ENCODE results near the gene APOBEC3A. TPM values are rescaled to one million over a fixed set of nuclear protein-coding genes. Genes with fewer than 3 reads are reported as not detected.

Gene APOBEC3A
- total RNA-seq (ENCODE audit: unreplicated experiment): not detected
- long read RNA-seq: 0 reads

DNA sequence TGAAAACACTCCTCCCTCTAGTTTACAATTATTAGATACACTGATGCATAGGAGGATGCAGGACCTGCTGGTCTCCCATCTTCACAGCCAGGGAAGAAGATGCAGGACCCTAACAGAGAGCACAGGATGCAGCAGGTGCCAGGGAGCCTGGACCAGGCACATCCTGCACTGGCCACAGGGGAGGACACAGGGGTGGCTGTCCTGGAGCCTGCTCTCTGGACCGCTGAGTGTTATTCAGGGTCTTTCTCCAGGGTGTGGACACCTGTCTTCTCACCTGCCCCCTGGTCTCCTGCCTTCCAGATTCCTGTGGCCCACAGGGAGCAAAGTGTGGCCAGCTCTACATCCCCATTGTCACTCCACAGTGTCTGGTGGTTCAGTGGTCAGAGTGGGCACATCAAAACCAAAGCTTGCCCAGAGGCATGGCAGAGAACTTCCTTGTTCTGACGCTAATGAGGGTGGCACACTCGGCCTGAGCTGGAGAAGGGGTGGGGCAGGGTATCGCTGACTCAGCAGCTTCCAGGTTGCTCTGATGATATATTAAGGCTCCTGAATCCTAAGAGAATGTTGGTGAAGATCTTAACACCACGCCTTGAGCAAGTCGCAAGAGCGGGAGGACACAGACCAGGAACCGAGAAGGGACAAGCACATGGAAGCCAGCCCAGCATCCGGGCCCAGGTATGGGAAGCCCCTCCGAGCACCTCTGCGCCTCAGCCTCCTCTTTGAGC is at the start of gene APOBEC3A:
Gene APOBEC3A, plus strand, starts transcription at position 564 of the 725 bp plus-strand sequence. Its CDS starts 83 bp downstream, at position 647.
- Mint-ChIP-seq H3K4me3 (ENCODE audit: unreplicated experiment) (no peak within 1 kb of the TSS), H3K4me1 (ENCODE audit: unreplicated experiment) (peaks cover 3% of the 10 kb centered on the region), H3K27me3 (ENCODE audit: unreplicated experiment) (peaks cover 3% of the 10 kb centered on the region), H3K27ac (ENCODE audit: unreplicated experiment) (no peak within 1 kb of the TSS), H3K36me3 (ENCODE audit: low read depth, unreplicated experiment) (peaks cover 4% of the 10 kb centered on the region), H3K9me3 (ENCODE audit: unreplicated experiment) (no peaks in the 10 kb centered on the region)
- TF ChIP-seq, protein P1, sequence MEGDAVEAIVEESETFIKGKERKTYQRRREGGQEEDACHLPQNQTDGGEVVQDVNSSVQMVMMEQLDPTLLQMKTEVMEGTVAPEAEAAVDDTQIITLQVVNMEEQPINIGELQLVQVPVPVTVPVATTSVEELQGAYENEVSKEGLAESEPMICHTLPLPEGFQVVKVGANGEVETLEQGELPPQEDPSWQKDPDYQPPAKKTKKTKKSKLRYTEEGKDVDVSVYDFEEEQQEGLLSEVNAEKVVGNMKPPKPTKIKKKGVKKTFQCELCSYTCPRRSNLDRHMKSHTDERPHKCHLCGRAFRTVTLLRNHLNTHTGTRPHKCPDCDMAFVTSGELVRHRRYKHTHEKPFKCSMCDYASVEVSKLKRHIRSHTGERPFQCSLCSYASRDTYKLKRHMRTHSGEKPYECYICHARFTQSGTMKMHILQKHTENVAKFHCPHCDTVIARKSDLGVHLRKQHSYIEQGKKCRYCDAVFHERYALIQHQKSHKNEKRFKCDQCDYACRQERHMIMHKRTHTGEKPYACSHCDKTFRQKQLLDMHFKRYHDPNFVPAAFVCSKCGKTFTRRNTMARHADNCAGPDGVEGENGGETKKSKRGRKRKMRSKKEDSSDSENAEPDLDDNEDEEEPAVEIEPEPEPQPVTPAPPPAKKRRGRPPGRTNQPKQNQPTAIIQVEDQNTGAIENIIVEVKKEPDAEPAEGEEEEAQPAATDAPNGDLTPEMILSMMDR (IDR thresholded peaks at IDR 0.05; ENCODE audit: unreplicated experiment): no peak
- DNase-seq (ENCODE audit: low spot score): no peak

- Mint-ChIP-seq H3K27me3 (ENCODE audit: unreplicated experiment) (no peaks in the 10 kb centered on the region), H3K27ac (ENCODE audit: unreplicated experiment) (no peak overlapping the region), H3K36me3 (ENCODE audit: low read depth, unreplicated experiment) (peaks cover 7% of the 10 kb centered on the region), H3K4me1 (ENCODE audit: unreplicated experiment) (no peaks in the 10 kb centered on the region), H3K4me3 (ENCODE audit: unreplicated experiment) (no peak overlapping the region), H3K9me3 (ENCODE audit: unreplicated experiment) (no peaks in the 10 kb centered on the region)
- DNase-seq (ENCODE audit: low spot score): no peak
- TF ChIP-seq, protein P1 (IDR thresholded peaks at IDR 0.05; ENCODE audit: unreplicated experiment): no peak
These were observed 49.6 kb upstream of the APOBEC3A start for GRCh38 chr22:38907767-38908166.

DNA sequence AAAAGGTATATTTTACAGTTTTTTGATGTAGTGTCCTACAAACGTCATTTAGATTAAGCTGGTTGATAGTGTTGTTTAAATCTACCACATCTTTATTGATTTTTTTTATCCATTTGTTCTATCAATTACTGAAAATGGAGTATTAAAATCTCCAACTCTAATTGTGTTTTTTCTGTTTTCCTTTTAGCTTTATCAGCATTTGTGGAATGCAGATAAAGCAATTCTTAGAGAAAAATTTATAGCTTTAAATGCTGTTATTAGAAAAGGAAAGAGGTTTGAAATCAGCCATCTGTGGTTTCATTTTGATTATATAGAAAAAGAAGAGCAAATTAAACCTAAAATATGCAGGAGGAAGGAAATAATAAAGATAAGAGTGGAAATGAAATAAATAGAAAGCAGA is 46.0 kb upstream of the APOBEC3A start:
- Mint-ChIP-seq H3K27me3 (ENCODE audit: unreplicated experiment) (no peaks in the 10 kb centered on the region), H3K4me3 (ENCODE audit: unreplicated experiment) (no peak overlapping the region), H3K27ac (ENCODE audit: unreplicated experiment) (no peak overlapping the region), H3K9me3 (ENCODE audit: unreplicated experiment) (no peaks in the 10 kb centered on the region), H3K4me1 (ENCODE audit: unreplicated experiment) (no peaks in the 10 kb centered on the region), H3K36me3 (ENCODE audit: low read depth, unreplicated experiment) (peaks cover 4% of the 10 kb centered on the region)
- TF ChIP-seq, protein P1 (IDR thresholded peaks at IDR 0.05; ENCODE audit: unreplicated experiment): no peak
- no peak for DNase-seq (ENCODE audit: low spot score)

DNA sequence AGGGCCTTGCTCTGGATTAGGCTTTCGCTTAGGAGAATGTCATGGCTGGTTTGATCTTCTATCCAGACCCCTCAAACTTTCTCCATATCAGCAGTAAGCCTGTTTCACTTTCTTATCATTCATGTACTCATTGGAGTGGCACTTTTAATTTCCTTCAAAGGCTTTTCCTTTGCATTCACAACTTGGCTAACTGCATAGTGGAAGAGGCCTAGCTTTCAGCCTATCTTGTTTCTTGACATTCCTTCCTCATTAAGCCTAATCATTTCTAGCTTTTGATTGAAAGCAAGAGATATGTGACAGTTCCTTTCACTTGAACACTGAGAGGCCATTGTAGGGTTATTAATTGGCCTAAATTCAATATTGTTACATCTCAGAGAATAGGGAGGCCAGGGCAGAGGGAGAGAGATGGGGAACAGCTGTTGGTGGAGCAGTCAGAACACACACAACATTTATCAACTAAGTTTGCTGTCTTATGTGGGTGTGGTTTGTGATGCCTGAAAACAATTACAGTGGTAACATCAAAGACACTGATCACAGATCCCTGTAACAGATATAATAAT is 37.7 kb upstream of the APOBEC3A start:
- DNase-seq (ENCODE audit: low spot score): no peak
- H3K4me3 Mint-ChIP-seq (ENCODE audit: unreplicated experiment): no peak overlapping the region
- no peaks in the 10 kb centered on the region for H3K27me3 Mint-ChIP-seq (ENCODE audit: unreplicated experiment)
- no peaks in the 10 kb centered on the region for H3K9me3 Mint-ChIP-seq (ENCODE audit: unreplicated experiment)
- H3K36me3 Mint-ChIP-seq (ENCODE audit: low read depth, unreplicated experiment): no peaks in the 10 kb centered on the region
- no peaks in the 10 kb centered on the region for H3K4me1 Mint-ChIP-seq (ENCODE audit: unreplicated experiment)
- TF ChIP-seq, protein P1 (IDR thresholded peaks at IDR 0.05; ENCODE audit: unreplicated experiment): no peak
- H3K27ac Mint-ChIP-seq (ENCODE audit: unreplicated experiment): no peak overlapping the region

- no peaks in the 10 kb centered on the region for H3K4me1 Mint-ChIP-seq (ENCODE audit: unreplicated experiment)
- TF ChIP-seq, protein P1 (IDR thresholded peaks at IDR 0.05; ENCODE audit: unreplicated experiment): no peak
- no peak for DNase-seq (ENCODE audit: low spot score)
- H3K27ac Mint-ChIP-seq (ENCODE audit: unreplicated experiment): no peak overlapping the region
- H3K4me3 Mint-ChIP-seq (ENCODE audit: unreplicated experiment): no peak overlapping the region
- H3K27me3 Mint-ChIP-seq (ENCODE audit: unreplicated experiment): no peaks in the 10 kb centered on the region
- H3K36me3 Mint-ChIP-seq (ENCODE audit: low read depth, unreplicated experiment): no peaks in the 10 kb centered on the region
- H3K9me3 Mint-ChIP-seq (ENCODE audit: unreplicated experiment): no peaks in the 10 kb centered on the region
These were observed 36.3 kb upstream of the APOBEC3A start for GRCh38 chr22:38921120-38921519.

Data from endothelial cell (in vitro differentiated cells).